Caco-2 (cell line): Measurements from ENCODE around the gene ZDHHC7. TPM values are rescaled to one million over a fixed set of nuclear protein-coding genes. Genes with fewer than 3 reads are reported as not detected.
A peak's percentile ranks its signal among the peaks of the same experiment; 100 is the strongest.
"Not testable (repeated sequence)": the region's sequence is repeated elsewhere in the genome, so short reads cannot be mapped to it uniquely, and the experiment has no call there.

Experiments used
- BruUV-seq: library from RNA; stranded (reverse); fragments of 400-500 nt; replicated peaks from 2 replicates; lab custom pipeline; 2021; lab: Mats Ljungman, UMichigan
- CTCF ChIA-PET: fragments of 300-600 bp; sonication (Branson Sonifier 250); formaldehyde crosslinking; loops from one replicate; lab custom pipeline; 2022; ENCODE audit warnings: antibody characterized with exemption; lab: Charles Lee
- POLR2A ChIA-PET: fragments of 300-600 bp; sonication (Branson Sonifier 250); formaldehyde crosslinking; loops from one replicate; lab custom pipeline; 2022; ENCODE audit warnings: antibody characterized with exemption; lab: Charles Lee
- DNase-seq, 2 experiments: peaks; one replicate each; pipeline versions ENCODE4 v3.0.0 to v3.0.0-alpha.2; 2020 to 2022
- H3K27me3 ChIP-seq: replicated peaks from 2 replicates; pipeline ENCODE4 v1.6.0; 2011; ENCODE audit warnings: low read length; ENCODE audit not compliant: control insufficient read depth, insufficient read depth
- H3K36me3 ChIP-seq: 2 replicates; pipeline ENCODE4 v1.5.1; 2011; ENCODE audit warnings: low read length; ENCODE audit not compliant: control insufficient read depth, insufficient read depth
- H3K4me1 ChIP-seq: fragments of 250-450 bp; sonication (Bioruptor Pico); 2 replicates; pipeline ENCODE4 v1.5.1; 2020; ENCODE audit warnings: mild to moderate bottlenecking
- H3K4me3 ChIP-seq: 2 replicates; pipeline ENCODE4 v1.5.1; 2011; ENCODE audit warnings: low read depth, mild to moderate bottlenecking, control low read depth, low read length
- H3K9me3 ChIP-seq: fragments of 250-450 bp; sonication (Bioruptor Pico); 2 replicates; pipeline ENCODE4 v1.5.1; 2020; ENCODE audit warnings: mild to moderate bottlenecking, moderate library complexity
- H3K27ac Mint-ChIP-seq: one replicate; pipeline ENCODE4 v1.8.0; 2022; ENCODE audit warnings: mixed read lengths; ENCODE audit not compliant: unreplicated experiment
- H3K27me3 Mint-ChIP-seq: one replicate; pipeline ENCODE4 v1.8.0; 2022; ENCODE audit warnings: mixed read lengths; ENCODE audit not compliant: insufficient read depth, unreplicated experiment
- H3K36me3 Mint-ChIP-seq: one replicate; pipeline ENCODE4 v1.8.0; 2022; ENCODE audit warnings: mild to moderate bottlenecking, mixed read lengths; ENCODE audit not compliant: insufficient read depth, unreplicated experiment
- H3K4me1 Mint-ChIP-seq: one replicate; pipeline ENCODE4 v1.8.0; 2022; ENCODE audit warnings: low read depth, mixed read lengths; ENCODE audit not compliant: unreplicated experiment
- H3K4me3 Mint-ChIP-seq: one replicate; pipeline ENCODE4 v1.8.0; 2022; ENCODE audit warnings: mild to moderate bottlenecking, moderate library complexity, mixed read lengths; ENCODE audit not compliant: unreplicated experiment
- H3K9me3 Mint-ChIP-seq: one replicate; pipeline ENCODE4 v1.8.0; 2022; ENCODE audit warnings: mixed read lengths; ENCODE audit not compliant: unreplicated experiment
- intact Hi-C: fragments of 100-400 bp; cut with micrococcal nuclease; formaldehyde crosslinking; loops from one replicate; pipeline ENCODE4 v1.10.0; 2022; ENCODE audit not compliant: unreplicated experiment
- total RNA-seq: library from RNA; stranded (reverse); gene quantifications from 2 replicates; pipeline ENCODE4 v1.2.3, GENCODE V29; 2022
- TF ChIP-seq, protein P1 (sequence below), 2 experiments: fragments of 200-600 bp in 1 of 2; IDR thresholded peaks; 1 replicate in 1 of 2; 2 replicates in 1 of 2; pipeline versions ENCODE4 v1.5.1 to v1.8.0; 2011 to 2022; ENCODE audit warnings: antibody characterized with exemption in 1 of 2, control low read depth in 1 of 2, inconsistent platforms in 1 of 2, low read depth in 1 of 2, low read length in 1 of 2, mild to moderate bottlenecking in 1 of 2, moderate library complexity in 1 of 2; ENCODE audit not compliant: insufficient read depth in 1 of 2, severe bottlenecking in 1 of 2, unreplicated experiment in 1 of 2

ZDHHC7 gene
- total RNA-seq, 1 experiment from 2014 or later, result 85.7 TPM

DNA sequence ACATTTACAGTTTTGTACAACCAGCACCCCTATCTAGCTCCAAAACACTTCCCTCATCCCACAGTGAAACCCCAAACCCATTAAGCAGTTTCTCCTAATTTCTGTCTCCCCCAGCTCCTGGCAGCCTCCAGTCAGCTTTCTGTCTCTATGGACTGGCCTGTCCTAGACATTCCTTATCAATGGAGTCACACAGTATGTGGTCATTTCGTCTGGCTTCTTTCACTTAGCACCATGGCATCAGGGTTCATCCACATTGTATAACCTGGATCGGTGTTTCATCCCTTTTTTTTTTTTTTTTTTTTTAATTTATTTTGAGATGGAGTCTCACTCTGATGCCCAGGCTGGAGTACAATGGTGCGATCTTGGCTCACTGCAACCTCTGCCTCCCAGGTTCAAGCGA lies 68.5 kb downstream of the ZDHHC7 start:
- DNase-seq, result no peak
- no peaks in the 10 kb centered on the region for H3K4me1 Mint-ChIP-seq
- no peaks in the 10 kb centered on the region for H3K36me3 ChIP-seq

DNA sequence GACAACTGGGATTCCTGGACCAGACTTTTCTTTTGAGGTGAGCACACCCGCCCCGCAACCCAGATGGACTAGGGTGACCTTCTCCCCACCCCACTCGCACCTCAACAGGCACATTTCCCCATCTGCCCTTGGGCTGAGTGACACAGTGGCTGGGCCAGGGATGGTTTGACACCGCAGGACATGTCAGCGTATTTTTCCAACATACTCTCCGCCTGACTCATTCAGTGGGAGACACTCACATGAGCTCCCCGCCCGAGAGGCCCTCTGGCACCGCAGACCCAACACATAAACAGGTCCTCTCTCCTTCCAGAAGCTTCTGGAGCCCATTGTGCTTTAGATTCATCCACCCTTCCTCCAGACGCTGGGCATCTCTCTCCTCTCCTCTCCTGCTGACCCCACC lies 69.4 kb downstream of the ZDHHC7 start:
- H3K9me3 ChIP-seq, result no peaks in the 10 kb centered on the region
- POLR2A ChIA-PET, result no interaction called here
- Mint-ChIP-seq H3K4me1 (no peaks in the 10 kb centered on the region), H3K9me3 (no peaks in the 10 kb centered on the region), H3K36me3 (no peaks in the 10 kb centered on the region), H3K27ac (no peak overlapping the region), H3K27me3 (no peaks in the 10 kb centered on the region), H3K4me3 (no peak overlapping the region)
- intact Hi-C loops, result no loop called here
- H3K4me3 ChIP-seq, result no peak overlapping the region
- H3K36me3 ChIP-seq, result no peaks in the 10 kb centered on the region
- CTCF ChIA-PET, result interaction anchor here (0.9 to 1.5 kb wide), 2 partner anchors 10 to 29 kb away, joined by 4 to 9 read pairs; no protein-coding TSS in a partner anchor
- H3K4me1 ChIP-seq, result no peaks in the 10 kb centered on the region
- DNase-seq, result no peak
- BruUV-seq, result no TSS peak
- TF ChIP-seq, protein P1, sequence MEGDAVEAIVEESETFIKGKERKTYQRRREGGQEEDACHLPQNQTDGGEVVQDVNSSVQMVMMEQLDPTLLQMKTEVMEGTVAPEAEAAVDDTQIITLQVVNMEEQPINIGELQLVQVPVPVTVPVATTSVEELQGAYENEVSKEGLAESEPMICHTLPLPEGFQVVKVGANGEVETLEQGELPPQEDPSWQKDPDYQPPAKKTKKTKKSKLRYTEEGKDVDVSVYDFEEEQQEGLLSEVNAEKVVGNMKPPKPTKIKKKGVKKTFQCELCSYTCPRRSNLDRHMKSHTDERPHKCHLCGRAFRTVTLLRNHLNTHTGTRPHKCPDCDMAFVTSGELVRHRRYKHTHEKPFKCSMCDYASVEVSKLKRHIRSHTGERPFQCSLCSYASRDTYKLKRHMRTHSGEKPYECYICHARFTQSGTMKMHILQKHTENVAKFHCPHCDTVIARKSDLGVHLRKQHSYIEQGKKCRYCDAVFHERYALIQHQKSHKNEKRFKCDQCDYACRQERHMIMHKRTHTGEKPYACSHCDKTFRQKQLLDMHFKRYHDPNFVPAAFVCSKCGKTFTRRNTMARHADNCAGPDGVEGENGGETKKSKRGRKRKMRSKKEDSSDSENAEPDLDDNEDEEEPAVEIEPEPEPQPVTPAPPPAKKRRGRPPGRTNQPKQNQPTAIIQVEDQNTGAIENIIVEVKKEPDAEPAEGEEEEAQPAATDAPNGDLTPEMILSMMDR (IDR thresholded peaks at IDR 0.05; ENCODE audit: insufficient read depth in 1 of 2, low read depth in 1 of 2, low read length in 1 of 2, severe bottlenecking in 1 of 2, unreplicated experiment in 1 of 2), result no peak
- H3K27me3 ChIP-seq, result no peaks in the 10 kb centered on the region

More for the DNA sequence above, 68.5 kb downstream of the ZDHHC7 start:
- POLR2A ChIA-PET, result no interaction called here
- no peaks in the 10 kb centered on the region for H3K27me3 Mint-ChIP-seq
- H3K4me3 Mint-ChIP-seq, result no peak overlapping the region
- Histone ChIP-seq H3K4me1 (peaks cover under 1% of the 10 kb centered on the region; the same call in 1 of the 2 replicates), H3K27me3 (no peaks in the 10 kb centered on the region), H3K4me3 (no peak overlapping the region), H3K9me3 (no peaks in the 10 kb centered on the region)
- CTCF ChIA-PET, result interaction anchor here (0.7 to 0.9 kb wide), 2 partner anchors 9 to 30 kb away, joined by 9 to 12 read pairs; no protein-coding TSS in a partner anchor
- H3K9me3 Mint-ChIP-seq, result no peaks in the 10 kb centered on the region
- intact Hi-C loops, result no loop called here
- BruUV-seq, result no TSS peak
- H3K27ac Mint-ChIP-seq, result no peak overlapping the region
- no peaks in the 10 kb centered on the region for H3K36me3 Mint-ChIP-seq
- TF ChIP-seq, protein P1 (IDR thresholded peaks at IDR 0.05; ENCODE audit: insufficient read depth in 1 of 2, low read depth in 1 of 2, low read length in 1 of 2, severe bottlenecking in 1 of 2, unreplicated experiment in 1 of 2), result no peak

DNA sequence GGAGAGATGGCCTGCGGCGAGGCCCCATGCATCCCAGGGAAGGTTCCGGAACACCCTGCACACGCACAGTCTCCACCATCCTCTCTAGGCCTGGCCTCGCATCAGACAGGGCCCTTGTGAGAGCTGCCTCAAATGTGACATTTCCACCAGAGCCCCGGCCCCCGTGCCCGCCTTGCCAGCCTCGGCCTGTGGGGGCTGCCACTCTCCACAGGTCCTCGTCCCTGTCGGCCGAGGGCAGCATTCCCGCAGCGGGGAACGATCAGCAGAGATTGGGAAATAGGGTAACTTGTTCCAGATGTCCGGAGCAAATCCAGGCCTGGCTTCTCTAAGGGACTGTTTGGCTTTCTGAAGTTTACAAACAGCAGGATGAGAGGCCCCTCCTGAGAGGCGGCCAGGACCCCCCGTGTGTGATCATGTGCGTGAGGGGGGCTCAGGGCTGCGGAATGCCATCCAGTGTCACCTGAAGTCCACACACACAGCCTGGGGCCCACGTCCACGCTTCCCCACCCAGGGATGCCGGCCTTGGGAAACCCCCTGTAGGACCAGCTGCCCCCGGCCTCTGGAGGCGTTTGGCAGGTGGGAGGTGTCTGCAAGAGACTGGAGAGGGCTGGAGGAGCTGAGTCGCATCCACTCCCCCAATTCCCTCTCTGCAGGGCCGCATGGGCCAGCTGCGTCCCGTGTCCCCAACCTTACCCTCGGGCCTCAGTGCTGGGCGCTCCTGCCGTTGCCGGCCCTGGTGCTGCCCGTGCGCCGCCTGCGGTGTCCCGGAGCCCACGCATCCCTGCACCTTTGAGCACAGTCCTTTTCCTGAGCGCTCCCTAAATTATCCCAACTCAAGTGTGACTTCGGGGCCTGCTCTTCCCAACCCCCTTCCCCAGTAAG lies 70.4 kb downstream of the ZDHHC7 start:
- no peaks in the 10 kb centered on the region for H3K27me3 Mint-ChIP-seq
- DNase-seq, result no peak
- H3K4me1 Mint-ChIP-seq, result no peaks in the 10 kb centered on the region
- no peaks in the 10 kb centered on the region for H3K4me1 ChIP-seq
- no peaks in the 10 kb centered on the region for H3K9me3 ChIP-seq
- no peaks in the 10 kb centered on the region for H3K27me3 ChIP-seq
- BruUV-seq, result no TSS peak
- POLR2A ChIA-PET, result no interaction called here
- H3K36me3 ChIP-seq, result no peaks in the 10 kb centered on the region
- TF ChIP-seq, protein P1 (IDR thresholded peaks at IDR 0.05; ENCODE audit: insufficient read depth in 1 of 2, low read depth in 1 of 2, low read length in 1 of 2, severe bottlenecking in 1 of 2, unreplicated experiment in 1 of 2), result no peak
- no peaks in the 10 kb centered on the region for H3K9me3 Mint-ChIP-seq
- H3K4me3 Mint-ChIP-seq, result no peak overlapping the region
- no peak overlapping the region for H3K4me3 ChIP-seq
- H3K36me3 Mint-ChIP-seq, result no peaks in the 10 kb centered on the region
- CTCF ChIA-PET, result interaction anchor here (1.5 kb wide), 1 partner anchor 30 kb away, joined by 4 read pairs; no protein-coding TSS in a partner anchor
- H3K27ac Mint-ChIP-seq, result peak overlapping the region; percentile 73
- intact Hi-C loops, result no loop called here

DNA sequence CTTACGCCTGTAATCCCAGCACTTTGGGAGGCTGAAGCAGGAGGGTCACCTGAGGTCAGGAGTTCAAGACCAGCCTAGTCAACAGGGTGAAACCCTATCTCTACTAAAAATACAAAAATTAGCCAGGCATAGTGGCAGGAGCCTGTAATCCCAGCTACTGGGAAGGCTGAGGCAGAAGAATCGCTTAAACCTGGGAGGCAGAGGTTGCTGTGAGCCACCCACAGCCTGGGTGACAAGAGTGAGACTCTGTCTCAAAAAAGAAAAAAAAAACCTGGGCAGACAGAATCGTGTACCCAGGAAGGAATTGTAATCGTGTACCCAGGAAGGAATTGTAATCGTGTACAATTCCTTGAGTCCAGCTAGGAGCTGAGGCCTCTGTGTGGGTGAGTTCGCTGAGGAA lies 72.7 kb downstream of the ZDHHC7 start:
- H3K27ac Mint-ChIP-seq, H3K36me3 ChIP-seq, H3K9me3 Mint-ChIP-seq, H3K4me1 ChIP-seq, H3K4me3 Mint-ChIP-seq, BruUV-seq, H3K27me3 ChIP-seq, CTCF ChIA-PET, H3K4me1 Mint-ChIP-seq, H3K4me3 ChIP-seq, H3K36me3 Mint-ChIP-seq, H3K27me3 Mint-ChIP-seq, H3K9me3 ChIP-seq, POLR2A ChIA-PET, DNase-seq, intact Hi-C loops: not testable (repeated sequence)
